DOHH2 (cell line): ENCODE data around the gene USP9X.

ENCODE experiments used
- H3F3A ChIP-seq: fragments of 200-600 bp; sonication (generic), shearing (Covaris generic); 2 replicates; pipeline ENCODE4 v1.6.0; 2016; ENCODE audit warnings: antibody characterized with exemption, mild to moderate bottlenecking; ENCODE audit not compliant: control insufficient read depth, insufficient read depth
- H3K27ac ChIP-seq: fragments of 200-600 bp; sonication (generic); 2 replicates; pipeline ENCODE4 v1.5.1; 2014; ENCODE audit warnings: low read depth, mild to moderate bottlenecking, low read length, moderate library complexity
- H3K27me3 ChIP-seq: fragments of 200-600 bp; sonication (generic); 2 replicates; pipeline ENCODE4 v1.6.1; 2014; ENCODE audit warnings: mild to moderate bottlenecking, low read length, mixed read lengths; ENCODE audit not compliant: control insufficient read depth
- H3K36me3 ChIP-seq: fragments of 200-600 bp; sonication (generic); 2 replicates; pipeline ENCODE4 v1.6.1; 2014; ENCODE audit warnings: mild to moderate bottlenecking, low read length, moderate library complexity, mixed read lengths; ENCODE audit not compliant: control insufficient read depth
- H3K4me1 ChIP-seq: fragments of 200-600 bp; sonication (generic); 2 replicates; pipeline ENCODE4 v1.6.1; 2014; ENCODE audit warnings: mild to moderate bottlenecking, low read length, mixed read lengths; ENCODE audit not compliant: control insufficient read depth
- H3K4me2 ChIP-seq: fragments of 200-600 bp; sonication (generic); 2 replicates; pipeline ENCODE4 v1.6.0; 2014; ENCODE audit warnings: mild to moderate bottlenecking, low read length, moderate library complexity
- H3K4me3 ChIP-seq: fragments of 200-600 bp; sonication (generic); 2 replicates; pipeline ENCODE4 v1.5.1; 2014; ENCODE audit warnings: mild to moderate bottlenecking, low read length, mixed read lengths
- H3K79me2 ChIP-seq: fragments of 200-600 bp; sonication (generic); 2 replicates; pipeline ENCODE4 v1.6.1; 2014; ENCODE audit warnings: mild to moderate bottlenecking, low read length, mixed read lengths; ENCODE audit not compliant: control insufficient read depth
- H3K9me2 ChIP-seq: fragments of 200-600 bp; sonication (generic); replicated peaks from 2 replicates; pipeline ENCODE4 v1.6.1; 2014; ENCODE audit warnings: mild to moderate bottlenecking, low read length, mixed read lengths; ENCODE audit not compliant: control insufficient read depth
- H3K9me3 ChIP-seq: fragments of 200-600 bp; sonication (generic); 2 replicates; pipeline ENCODE4 v1.6.1; 2014; ENCODE audit warnings: antibody characterized with exemption, low read length, mixed read lengths; ENCODE audit not compliant: control insufficient read depth, insufficient read depth
- H4K20me1 ChIP-seq: fragments of 200-600 bp; sonication (generic); 2 replicates; pipeline ENCODE4 v1.6.0; 2014; ENCODE audit warnings: low read depth, mild to moderate bottlenecking, antibody characterized with exemption, low read length, moderate library complexity; ENCODE audit not compliant: control insufficient read depth, insufficient read depth
- EZH2phosphoT487 ChIP-seq: fragments of 200-600 bp; sonication (generic); IDR thresholded peaks from 2 replicates; pipeline ENCODE4 v1.6.1; 2017; ENCODE audit warnings: borderline replicate concordance, mild to moderate bottlenecking, antibody characterized with exemption, low read length, moderate library complexity, mixed read lengths
- TF ChIP-seq, protein P1 (sequence below): fragments of 200-600 bp; sonication (generic); IDR thresholded peaks from one replicate; pipeline ENCODE4 v1.5.1; 2014; ENCODE audit warnings: antibody characterized with exemption, mild to moderate bottlenecking, low read depth, low read length; ENCODE audit not compliant: poor library complexity, severe bottlenecking

Gene USP9X

DNA sequence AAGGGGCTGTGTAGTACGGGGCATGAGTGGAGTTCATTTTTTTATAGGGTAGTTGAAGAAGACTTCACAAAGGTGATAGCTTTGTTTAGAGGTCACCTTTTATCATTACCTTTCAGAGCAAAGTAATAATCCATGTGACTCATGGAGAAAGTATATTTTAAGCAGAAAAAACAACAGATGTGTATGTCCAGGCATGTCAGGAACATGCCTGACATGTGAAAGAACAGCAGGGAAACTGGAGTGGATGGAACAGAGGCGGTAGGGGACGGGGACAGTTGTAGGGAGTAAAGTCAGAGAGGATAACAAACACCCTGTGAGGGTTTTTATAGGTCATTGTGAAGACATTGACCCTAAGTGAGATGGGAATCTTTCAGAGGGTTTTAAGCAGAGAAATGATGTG lies 107.6 kb downstream of the USP9X start:
- no peak overlapping the region for H3K27ac ChIP-seq
- H3K9me3 ChIP-seq = no peaks in the 10 kb centered on the region
- no peaks in the 10 kb centered on the region for H3K79me2 ChIP-seq
- H3K36me3 ChIP-seq = peaks cover 30% of the 10 kb centered on the region
- H3K4me1 ChIP-seq = no peaks in the 10 kb centered on the region
- TF ChIP-seq, protein P1, sequence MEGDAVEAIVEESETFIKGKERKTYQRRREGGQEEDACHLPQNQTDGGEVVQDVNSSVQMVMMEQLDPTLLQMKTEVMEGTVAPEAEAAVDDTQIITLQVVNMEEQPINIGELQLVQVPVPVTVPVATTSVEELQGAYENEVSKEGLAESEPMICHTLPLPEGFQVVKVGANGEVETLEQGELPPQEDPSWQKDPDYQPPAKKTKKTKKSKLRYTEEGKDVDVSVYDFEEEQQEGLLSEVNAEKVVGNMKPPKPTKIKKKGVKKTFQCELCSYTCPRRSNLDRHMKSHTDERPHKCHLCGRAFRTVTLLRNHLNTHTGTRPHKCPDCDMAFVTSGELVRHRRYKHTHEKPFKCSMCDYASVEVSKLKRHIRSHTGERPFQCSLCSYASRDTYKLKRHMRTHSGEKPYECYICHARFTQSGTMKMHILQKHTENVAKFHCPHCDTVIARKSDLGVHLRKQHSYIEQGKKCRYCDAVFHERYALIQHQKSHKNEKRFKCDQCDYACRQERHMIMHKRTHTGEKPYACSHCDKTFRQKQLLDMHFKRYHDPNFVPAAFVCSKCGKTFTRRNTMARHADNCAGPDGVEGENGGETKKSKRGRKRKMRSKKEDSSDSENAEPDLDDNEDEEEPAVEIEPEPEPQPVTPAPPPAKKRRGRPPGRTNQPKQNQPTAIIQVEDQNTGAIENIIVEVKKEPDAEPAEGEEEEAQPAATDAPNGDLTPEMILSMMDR = no peak
- TF ChIP-seq EZH2phosphoT487 = no peak
- no peaks in the 10 kb centered on the region for H3K27me3 ChIP-seq
- H3K4me2 ChIP-seq = no peak overlapping the region
- H3K4me3 ChIP-seq = no peak overlapping the region
- H3F3A ChIP-seq = no peaks in the 10 kb centered on the region
- H4K20me1 ChIP-seq = no peaks in the 10 kb centered on the region
- H3K9me2 ChIP-seq = no peaks in the 10 kb centered on the region

DNA sequence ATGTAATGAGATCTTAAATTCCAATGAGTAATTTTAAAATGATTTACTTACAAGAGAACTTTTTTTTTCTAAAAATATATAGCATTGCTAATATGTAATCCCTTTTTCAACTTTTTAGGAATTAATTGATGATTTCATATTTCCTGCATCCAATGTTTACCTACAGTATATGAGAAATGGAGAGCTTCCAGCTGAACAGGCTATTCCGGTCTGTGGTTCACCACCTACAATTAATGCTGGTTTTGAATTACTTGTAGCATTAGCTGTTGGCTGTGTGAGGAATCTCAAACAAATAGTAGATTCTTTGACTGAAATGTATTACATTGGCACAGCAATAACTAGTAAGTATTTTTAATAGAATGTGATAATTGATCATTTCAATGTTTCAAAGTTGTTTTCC lies 113.2 kb downstream of the USP9X start:
- H3K9me3 ChIP-seq = no peaks in the 10 kb centered on the region
- no peak overlapping the region for H3K27ac ChIP-seq
- no peaks in the 10 kb centered on the region for H4K20me1 ChIP-seq
- no peaks in the 10 kb centered on the region for H3K9me2 ChIP-seq
- H3K4me2 ChIP-seq = no peak overlapping the region
- TF ChIP-seq EZH2phosphoT487 = no peak
- TF ChIP-seq, protein P1 = no peak
- H3F3A ChIP-seq = no peaks in the 10 kb centered on the region
- H3K36me3 ChIP-seq = peaks cover 23% of the 10 kb centered on the region
- no peaks in the 10 kb centered on the region for H3K4me1 ChIP-seq
- no peaks in the 10 kb centered on the region for H3K27me3 ChIP-seq
- no peaks in the 10 kb centered on the region for H3K79me2 ChIP-seq
- H3K4me3 ChIP-seq = no peak overlapping the region

DNA sequence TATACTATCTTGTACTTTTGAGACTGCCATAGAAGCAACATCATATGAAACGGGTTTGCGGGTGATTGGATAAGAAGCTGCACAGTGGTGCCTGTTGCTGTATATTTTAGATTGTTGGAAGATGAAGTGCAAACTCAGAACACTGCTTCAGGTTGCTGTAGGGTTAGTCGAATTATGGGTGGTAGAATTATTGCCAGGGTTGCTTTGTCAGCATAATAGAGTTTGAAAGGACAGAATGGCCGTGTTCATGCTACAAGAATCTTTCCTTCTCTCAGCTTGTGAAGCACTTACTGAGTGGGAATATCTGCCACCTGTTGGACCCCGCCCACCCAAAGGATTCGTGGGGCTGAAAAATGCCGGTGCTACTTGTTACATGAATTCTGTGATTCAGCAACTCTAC lies 115.5 kb downstream of the USP9X start:
- Histone ChIP-seq H3F3A (no peaks in the 10 kb centered on the region), H4K20me1 (no peaks in the 10 kb centered on the region), H3K79me2 (no peaks in the 10 kb centered on the region), H3K4me3 (no peak overlapping the region), H3K9me3 (no peaks in the 10 kb centered on the region), H3K4me1 (no peaks in the 10 kb centered on the region), H3K27ac (no peak overlapping the region), H3K36me3 (peaks cover 33% of the 10 kb centered on the region), H3K4me2 (no peak overlapping the region), H3K27me3 (no peaks in the 10 kb centered on the region), H3K9me2 (no peaks in the 10 kb centered on the region)
- no peak for TF ChIP-seq EZH2phosphoT487
- TF ChIP-seq, protein P1 = no peak

DNA sequence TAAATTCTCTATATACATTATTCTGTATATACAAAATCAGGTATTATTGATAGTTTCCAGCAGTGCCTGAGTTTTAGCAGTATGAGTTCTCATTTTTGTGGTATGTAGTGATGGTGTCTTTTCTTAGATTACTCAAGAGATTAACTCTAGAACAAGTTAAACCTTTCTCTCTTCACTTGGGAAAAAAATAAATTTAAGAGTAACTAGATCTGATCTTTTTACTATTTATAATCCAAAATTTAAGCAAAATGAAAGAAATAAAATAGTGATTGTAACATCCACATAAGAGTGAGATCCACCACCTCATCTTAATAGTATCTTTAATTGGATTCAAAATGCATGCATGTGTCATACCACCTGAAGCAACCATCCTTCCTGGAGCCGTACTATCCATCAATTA lies 124.6 kb downstream of the USP9X start:
- Histone ChIP-seq H3K27ac (no peak overlapping the region), H3K79me2 (no peaks in the 10 kb centered on the region), H3K4me3 (no peak overlapping the region), H3K9me2 (no peaks in the 10 kb centered on the region), H3K4me1 (no peaks in the 10 kb centered on the region), H4K20me1 (no peaks in the 10 kb centered on the region), H3K27me3 (no peaks in the 10 kb centered on the region), H3F3A (no peaks in the 10 kb centered on the region), H3K9me3 (no peaks in the 10 kb centered on the region), H3K4me2 (no peak overlapping the region), H3K36me3 (peaks cover 45% of the 10 kb centered on the region)
- TF ChIP-seq, protein P1 = no peak
- no peak for TF ChIP-seq EZH2phosphoT487
